ENCODE results near the gene SIM2.

Gene SIM2

GRCh38 chr21:36657999-36658398 lies 40.9 kb upstream of the SIM2 start:
- no peaks in the 10 kb centered on the region for H3K79me2 ChIP-seq
- no peaks in the 10 kb centered on the region for H3K4me1 ChIP-seq
- no peaks in the 10 kb centered on the region for H3K27me3 ChIP-seq (ENCODE audit: control insufficient read depth, insufficient read depth, low read length)
- no peak overlapping the region for H3K9ac ChIP-seq
- H3K4me3 ChIP-seq (ENCODE audit: low read depth, low read length) = no peak overlapping the region
- H3K36me3 ChIP-seq (ENCODE audit: control insufficient read depth, insufficient read depth, low read length) = no peaks in the 10 kb centered on the region
- H2AFZ ChIP-seq = no peak overlapping the region
- TF ChIP-seq CTCF (IDR thresholded peaks at IDR 0.05) = no peak
- H3K4me2 ChIP-seq (ENCODE audit: low read length) = no peak overlapping the region
- H3K27ac ChIP-seq = no peak overlapping the region
- no peaks in the 10 kb centered on the region for H3K9me3 ChIP-seq (ENCODE audit: control insufficient read depth, low read length)

- H3K4me3 ChIP-seq (ENCODE audit: low read depth, low read length) = no peak overlapping the region
- H2AFZ ChIP-seq = no peak overlapping the region
- no peaks in the 10 kb centered on the region for H3K9me3 ChIP-seq (ENCODE audit: control insufficient read depth, low read length)
- no peaks in the 10 kb centered on the region for H3K27me3 ChIP-seq (ENCODE audit: control insufficient read depth, insufficient read depth, low read length)
- H3K27ac ChIP-seq = no peak overlapping the region
- no peaks in the 10 kb centered on the region for H3K79me2 ChIP-seq
- no peak for TF ChIP-seq CTCF (IDR thresholded peaks at IDR 0.05)
- H3K4me1 ChIP-seq = no peaks in the 10 kb centered on the region
- H3K4me2 ChIP-seq (ENCODE audit: low read length) = no peak overlapping the region
- H3K36me3 ChIP-seq (ENCODE audit: control insufficient read depth, insufficient read depth, low read length) = no peaks in the 10 kb centered on the region
- no peak overlapping the region for H3K9ac ChIP-seq
Observed at GRCh38 chr21:36658926-36659325, 40.0 kb upstream of the SIM2 start.

- H2AFZ ChIP-seq = no peak overlapping the region
- H3K27ac ChIP-seq = no peak overlapping the region
- H3K27me3 ChIP-seq (ENCODE audit: control insufficient read depth, insufficient read depth, low read length) = no peaks in the 10 kb centered on the region
- H3K4me2 ChIP-seq (ENCODE audit: low read length) = no peak overlapping the region
- no peaks in the 10 kb centered on the region for H3K79me2 ChIP-seq
- H3K4me3 ChIP-seq (ENCODE audit: low read depth, low read length) = no peak overlapping the region
- TF ChIP-seq CTCF (IDR thresholded peaks at IDR 0.05) = peak; percentile 10
- H3K9me3 ChIP-seq (ENCODE audit: control insufficient read depth, low read length) = no peaks in the 10 kb centered on the region
- H3K4me1 ChIP-seq = no peaks in the 10 kb centered on the region
- no peaks in the 10 kb centered on the region for H3K36me3 ChIP-seq (ENCODE audit: control insufficient read depth, insufficient read depth, low read length)
- no peak overlapping the region for H3K9ac ChIP-seq
Observed at GRCh38 chr21:36661511-36662309, 37.2 kb upstream of the SIM2 start.

- no peaks in the 10 kb centered on the region for H3K4me1 ChIP-seq
- H3K79me2 ChIP-seq = no peaks in the 10 kb centered on the region
- H3K36me3 ChIP-seq (ENCODE audit: control insufficient read depth, insufficient read depth, low read length) = no peaks in the 10 kb centered on the region
- TF ChIP-seq CTCF (IDR thresholded peaks at IDR 0.05) = no peak
- no peak overlapping the region for H3K9ac ChIP-seq
- no peak overlapping the region for H2AFZ ChIP-seq
- H3K4me2 ChIP-seq (ENCODE audit: low read length) = no peak overlapping the region
- no peaks in the 10 kb centered on the region for H3K9me3 ChIP-seq (ENCODE audit: control insufficient read depth, low read length)
- H3K27me3 ChIP-seq (ENCODE audit: control insufficient read depth, insufficient read depth, low read length) = no peaks in the 10 kb centered on the region
- no peak overlapping the region for H3K27ac ChIP-seq
- no peak overlapping the region for H3K4me3 ChIP-seq (ENCODE audit: low read depth, low read length)
Observed at GRCh38 chr21:36663033-36663855, 35.7 kb upstream of the SIM2 start.

Measured in parathyroid adenoma (tissue), 2 donors.